GM23248 (cell line): ENCODE results near the gene UBTD2.

ENCODE experiments used
- EZH2 ChIP-seq: fragments of 200-600 bp; sonication (generic); IDR thresholded peaks from 2 replicates; pipeline ENCODE4 v1.6.1; 2018; ENCODE audit warnings: antibody characterized with exemption, mild to moderate bottlenecking; ENCODE audit not compliant: insufficient read depth, poor library complexity, severe bottlenecking
- EZH2phosphoT487 ChIP-seq: fragments of 200-600 bp; sonication (generic); IDR thresholded peaks from 2 replicates; pipeline ENCODE4 v1.6.1; 2018; ENCODE audit warnings: antibody characterized with exemption, moderate library complexity, mild to moderate bottlenecking, low read depth; ENCODE audit not compliant: insufficient read depth

- TF ChIP-seq EZH2 (no peak), EZH2phosphoT487 (no peak)
Measured at GRCh38 chr5:172285226-172286143, 1.9 kb upstream of the UBTD2 start.
